GM23338 (cell line): ENCODE data around the gene BAK1. TPM values are rescaled to one million over a fixed set of nuclear protein-coding genes. Genes with fewer than 3 reads are reported as not detected.

Experiments
- ATAC-seq: fragments of 200-7000 bp; cut with Tn5 transposase; 3 replicates; pipeline ENCODE4 v1.9.1; 2020
- DNase-seq: peaks from one replicate; pipeline ENCODE4 v3.0.0-alpha.2; 2015; ENCODE audit warnings: low spot score
- H2AFZ ChIP-seq: fragments of 200-600 bp; sonication (generic); 2 replicates; pipeline ENCODE4 v1.8.0; 2016; ENCODE audit warnings: antibody characterized with exemption, mild to moderate bottlenecking, moderate library complexity
- H3F3A ChIP-seq: fragments of 200-600 bp; sonication (generic); replicated peaks from 2 replicates; pipeline ENCODE4 v1.8.0; 2017; ENCODE audit warnings: antibody characterized with exemption, mixed run types, low read depth
- H3K27ac ChIP-seq: fragments of 200-600 bp; sonication (generic); 2 replicates; pipeline ENCODE4 v1.6.1; 2016; ENCODE audit warnings: low read depth
- H3K27me3 ChIP-seq: fragments of 200-600 bp; sonication (generic); 2 replicates; pipeline ENCODE4 v1.8.0; 2016; ENCODE audit warnings: mild to moderate bottlenecking, mixed run types, moderate library complexity; ENCODE audit not compliant: insufficient read depth
- H3K36me3 ChIP-seq: fragments of 200-600 bp; sonication (generic); 2 replicates; pipeline ENCODE4 v1.8.0; 2016; ENCODE audit warnings: mild to moderate bottlenecking; ENCODE audit not compliant: insufficient read depth
- H3K4me1 ChIP-seq: fragments of 200-600 bp; sonication (generic); 2 replicates; pipeline ENCODE4 v1.8.0; 2016; ENCODE audit warnings: mild to moderate bottlenecking, moderate library complexity; ENCODE audit not compliant: insufficient read depth
- H3K4me2 ChIP-seq: fragments of 200-600 bp; sonication (generic); 2 replicates; pipeline ENCODE4 v1.7.1; 2017; ENCODE audit warnings: mixed run types
- H3K4me3 ChIP-seq: fragments of 200-600 bp; sonication (generic); 2 replicates; pipeline ENCODE4 v1.6.1; 2016; ENCODE audit warnings: mixed run types
- H3K79me2 ChIP-seq: fragments of 200-600 bp; sonication (generic); replicated peaks from 2 replicates; pipeline ENCODE4 v1.8.0; 2017; ENCODE audit warnings: mild to moderate bottlenecking; ENCODE audit not compliant: insufficient read depth
- H3K9me2 ChIP-seq: fragments of 200-600 bp; sonication (generic); 2 replicates; pipeline ENCODE4 v1.8.0; 2017; ENCODE audit not compliant: insufficient read depth
- H4K20me1 ChIP-seq: fragments of 200-600 bp; sonication (generic); replicated peaks from 2 replicates; pipeline ENCODE4 v1.8.0; 2017; ENCODE audit warnings: mild to moderate bottlenecking; ENCODE audit not compliant: insufficient read depth
- H3K27ac Mint-ChIP-seq: 2 replicates; pipeline ENCODE4 v1.8.0; 2020; ENCODE audit warnings: inconsistent platforms, mild to moderate bottlenecking, moderate library complexity, mixed read lengths
- H3K27me3 Mint-ChIP-seq: 3 replicates; pipeline ENCODE4 v1.8.0; 2022; ENCODE audit warnings: low read depth, mild to moderate bottlenecking, moderate library complexity, mixed read lengths, inconsistent platforms; ENCODE audit not compliant: insufficient read depth, poor library complexity
- H3K36me3 Mint-ChIP-seq: 3 replicates; pipeline ENCODE4 v1.8.0; 2021; ENCODE audit warnings: low read depth, mild to moderate bottlenecking, inconsistent platforms, moderate library complexity, mixed read lengths
- H3K4me1 Mint-ChIP-seq: 3 replicates; pipeline ENCODE4 v1.8.0; 2020; ENCODE audit warnings: mild to moderate bottlenecking, inconsistent platforms, mixed read lengths
- H3K4me3 Mint-ChIP-seq: 3 replicates; pipeline ENCODE4 v1.8.0; 2021; ENCODE audit warnings: moderate library complexity, mild to moderate bottlenecking, inconsistent platforms, mixed read lengths
- H3K9me3 Mint-ChIP-seq: 3 replicates; pipeline ENCODE4 v1.8.0; 2020; ENCODE audit warnings: moderate library complexity, mild to moderate bottlenecking, inconsistent platforms, mixed read lengths
- CREB1 ChIP-seq: fragments of 250-450 bp; sonication (Bioruptor Pico); IDR thresholded peaks from 2 replicates; pipeline ENCODE4 v1.5.0; 2020; ENCODE audit warnings: low read depth, mild to moderate bottlenecking, moderate library complexity
- CTCF ChIP-seq, 2 experiments: fragments of 200-600 bp in 1 of 2; sonication (generic) in 1 of 2; conservative IDR thresholded peaks; 2 replicates each; pipeline versions ENCODE4 v1.5.1 to v1.6.1; 2016 to 2017; ENCODE audit warnings: antibody characterized with exemption in 2 of 2, low read depth in 2 of 2, mild to moderate bottlenecking in 2 of 2, moderate library complexity in 1 of 2
- ETS1 ChIP-seq: IDR thresholded peaks from 2 replicates; pipeline ENCODE4 v1.6.1; 2016; ENCODE audit warnings: antibody characterized with exemption
- EZH2 ChIP-seq: fragments of 200-600 bp; sonication (generic); IDR thresholded peaks from one replicate; pipeline ENCODE4 v1.8.0; 2017; ENCODE audit warnings: antibody characterized with exemption, mild to moderate bottlenecking, low read depth; ENCODE audit not compliant: unreplicated experiment
- EZH2phosphoT487 ChIP-seq: fragments of 200-600 bp; sonication (generic); IDR thresholded peaks from one replicate; pipeline ENCODE4 v1.8.1; 2018; ENCODE audit warnings: antibody characterized with exemption; ENCODE audit not compliant: unreplicated experiment
- JUNB ChIP-seq: IDR thresholded peaks from one replicate; pipeline ENCODE4 v1.6.1; 2016; ENCODE audit warnings: antibody characterized with exemption; ENCODE audit not compliant: unreplicated experiment
- NANOG ChIP-seq: IDR thresholded peaks from 2 replicates; pipeline ENCODE4 v1.6.1; 2016; ENCODE audit warnings: antibody characterized with exemption, borderline replicate concordance
- POLR2AphosphoS5 ChIP-seq: IDR thresholded peaks from 2 replicates; pipeline ENCODE4 v1.6.1; 2016; ENCODE audit warnings: antibody characterized with exemption, low read depth
- REST ChIP-seq: IDR thresholded peaks from one replicate; pipeline ENCODE4 v1.6.1; 2018; ENCODE audit warnings: antibody characterized with exemption; ENCODE audit not compliant: unreplicated experiment
- STAT1 ChIP-seq: IDR thresholded peaks from one replicate; pipeline ENCODE4 v1.6.1; 2016; ENCODE audit warnings: antibody characterized with exemption; ENCODE audit not compliant: unreplicated experiment
- ZNF114 ChIP-seq: fragments of 250-450 bp; sonication (Bioruptor Pico); IDR thresholded peaks from 2 replicates; pipeline ENCODE4 v1.5.0; 2020; ENCODE audit warnings: mild to moderate bottlenecking, moderate library complexity
- ZNF331 ChIP-seq: fragments of 250-450 bp; sonication (Bioruptor Pico); IDR thresholded peaks from 2 replicates; pipeline ENCODE4 v1.5.0; 2020; ENCODE audit warnings: low read depth, mild to moderate bottlenecking, moderate library complexity
- ZNF462 ChIP-seq: fragments of 250-450 bp; sonication (Bioruptor Pico); IDR thresholded peaks from 2 replicates; pipeline ENCODE4 v1.5.0; 2020; ENCODE audit warnings: mild to moderate bottlenecking, moderate library complexity
- polyA plus RNA-seq: library from polyadenylated mRNA; unstranded; fragments of >200 nt; fragmentation: Nextera tagmentation; extraction: Ambion mirVana; gene quantifications from 2 replicates; pipeline ENCODE4 v1.2.1, GENCODE V29; 2016
- total RNA-seq: library from RNA; depleted of rRNA; stranded (reverse); fragments of >200 nt; shearing (Covaris generic); gene quantifications from 2 replicates; pipeline ENCODE4 v1.2.3, GENCODE V29; 2014

BAK1 gene
- total and polyA plus RNA-seq, 2 experiments from 2014 or later, result 22.2 to 45.0 TPM

GRCh38 chr6:33578164-33578563 is 1.9 kb downstream of the BAK1 start:
- Histone ChIP-seq H3K4me3 (peak overlapping the region; percentile 98; the same call in 1 of the 2 replicates), H3K79me2 (peaks cover 16% of the 10 kb centered on the region), H3K27ac (no peak overlapping the region), H3K4me2 (no peak overlapping the region; the same call in 1 of the 2 replicates), H3F3A (no peaks in the 10 kb centered on the region), H4K20me1 (no peaks in the 10 kb centered on the region), H3K27me3 (no peaks in the 10 kb centered on the region), H2AFZ (no peak overlapping the region), H3K36me3 (0 out of 2 replicates have a peak, but pooled peaks cover 5% of the 10 kb centered on the region), H3K4me1 (peaks cover 5% of the 10 kb centered on the region; the same call in 1 of the 2 replicates), H3K9me2 (no peaks in the 10 kb centered on the region)
- no peaks in the 10 kb centered on the region; the same call in 2 of the 3 replicates for H3K9me3 Mint-ChIP-seq
- H3K36me3 Mint-ChIP-seq, result peaks cover 24% of the 10 kb centered on the region
- H3K4me3 Mint-ChIP-seq, result peak overlapping the region; percentile 57
- peaks cover 6% of the 10 kb centered on the region for H3K27me3 Mint-ChIP-seq
- TF ChIP-seq REST, result no peak
- TF ChIP-seq NANOG, result no peak
- no peak for TF ChIP-seq ZNF462
- TF ChIP-seq CTCF (conservative IDR thresholded peaks at IDR 0.05; ENCODE audit: low read depth in 2 of 2), result no peak
- TF ChIP-seq JUNB, result no peak
- no peak for TF ChIP-seq ETS1
- no peak for TF ChIP-seq EZH2
- no peak for TF ChIP-seq STAT1
- no peak for TF ChIP-seq POLR2AphosphoS5
- TF ChIP-seq EZH2phosphoT487, result no peak
- TF ChIP-seq CREB1 (CRISPR knock-in tag), result no peak
- no peak for TF ChIP-seq ZNF114 (CRISPR knock-in tag)
- no peak for TF ChIP-seq ZNF331 (CRISPR knock-in tag)
- H3K27ac Mint-ChIP-seq, result peak overlapping the region; percentile 58; the same call in 1 of the 2 replicates
- H3K4me1 Mint-ChIP-seq, result peaks cover 9% of the 10 kb centered on the region; the same call in 2 of the 3 replicates
- ATAC-seq, result no peak
- DNase-seq, result no peak
